Measurements from ENCODE around the gene VASN. TPM values are rescaled to one million over a fixed set of nuclear protein-coding genes. Genes with fewer than 3 reads are reported as not detected.

The VASN gene
- total RNA-seq, 1 donor from 2014 or later, result 0.67 TPM

GRCh38 chr16:4415538-4416199 is 44.0 kb downstream of the VASN start:
- H3K9me3 Mint-ChIP-seq (ENCODE audit: unreplicated experiment), result no peaks in the 10 kb centered on the region
- H3K36me3 Mint-ChIP-seq (ENCODE audit: low read depth, unreplicated experiment), result peaks cover 13% of the 10 kb centered on the region
- peak; percentile 14 for TF ChIP-seq CTCF (IDR thresholded peaks at IDR 0.05; ENCODE audit: unreplicated experiment)
- peaks cover 12% of the 10 kb centered on the region for H3K4me1 Mint-ChIP-seq (ENCODE audit: unreplicated experiment)
- peak; percentile 57 for DNase-seq (ENCODE audit: low spot score)
- H3K4me3 Mint-ChIP-seq (ENCODE audit: unreplicated experiment), result peak overlapping the region; percentile 96
- peak overlapping the region; percentile 88 for H3K27ac Mint-ChIP-seq (ENCODE audit: unreplicated experiment)
- H3K27me3 Mint-ChIP-seq (ENCODE audit: unreplicated experiment), result peaks cover 16% of the 10 kb centered on the region

GRCh38 chr16:4416200-4417032 is 44.8 kb downstream of the VASN start, which contains the start of gene CORO7:
CORO7 (minus strand) TSS chr16:4416596; CDS start chr16:4416518, 78 bp downstream.
- peak; percentile 7 for TF ChIP-seq CTCF (IDR thresholded peaks at IDR 0.05; ENCODE audit: unreplicated experiment)
- Mint-ChIP-seq H3K4me3 (ENCODE audit: unreplicated experiment) (peak within 1 kb of the TSS; percentile 96), H3K4me1 (ENCODE audit: unreplicated experiment) (peaks cover 12% of the 10 kb centered on the region), H3K27me3 (ENCODE audit: unreplicated experiment) (peaks cover 16% of the 10 kb centered on the region), H3K36me3 (ENCODE audit: low read depth, unreplicated experiment) (peaks cover 9% of the 10 kb centered on the region), H3K9me3 (ENCODE audit: unreplicated experiment) (no peaks in the 10 kb centered on the region), H3K27ac (ENCODE audit: unreplicated experiment) (peak within 1 kb of the TSS; percentile 88)
- peak; percentile 94 for DNase-seq (ENCODE audit: low spot score)

GRCh38 chr16:4419402-4419959 is 47.8 kb downstream of the VASN start:
- Mint-ChIP-seq H3K27me3 (ENCODE audit: unreplicated experiment) (peaks cover 16% of the 10 kb centered on the region), H3K36me3 (ENCODE audit: low read depth, unreplicated experiment) (peaks cover 5% of the 10 kb centered on the region), H3K4me3 (ENCODE audit: unreplicated experiment) (no peak overlapping the region), H3K27ac (ENCODE audit: unreplicated experiment) (no peak overlapping the region), H3K9me3 (ENCODE audit: unreplicated experiment) (no peaks in the 10 kb centered on the region), H3K4me1 (ENCODE audit: unreplicated experiment) (peaks cover 9% of the 10 kb centered on the region)
- TF ChIP-seq CTCF (IDR thresholded peaks at IDR 0.05; ENCODE audit: unreplicated experiment), result no peak
- DNase-seq (ENCODE audit: low spot score), result no peak

DNA sequence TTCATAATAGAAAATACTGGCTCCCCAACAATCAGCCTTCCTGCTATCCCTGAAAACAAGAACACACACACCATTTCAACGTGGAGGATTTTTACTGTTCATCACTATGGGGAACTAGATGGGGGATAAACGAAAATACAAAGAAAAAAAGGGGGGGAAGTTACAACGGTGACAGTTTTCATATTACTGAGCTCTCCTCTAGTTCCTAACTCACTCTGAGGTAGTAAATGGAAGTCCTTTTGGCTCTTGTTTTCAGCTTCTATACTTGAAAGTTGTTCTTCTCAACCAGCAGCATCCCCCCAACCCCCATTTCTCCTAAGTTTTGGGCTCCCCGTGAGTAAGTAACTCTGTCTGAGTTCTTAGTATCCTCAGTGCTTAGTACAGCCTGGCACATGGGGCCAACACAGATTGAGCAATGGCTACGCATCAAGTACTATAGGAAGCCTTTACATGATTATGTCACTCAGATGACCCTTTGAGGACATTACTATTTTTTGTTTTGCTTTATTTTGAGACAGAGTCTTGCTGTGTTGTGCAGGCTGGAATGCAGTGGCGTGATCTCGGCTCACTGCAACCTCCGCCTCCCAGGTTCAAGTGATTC is 49.0 kb downstream of the VASN start:
- H3K27me3 Mint-ChIP-seq (ENCODE audit: unreplicated experiment), result peaks cover 15% of the 10 kb centered on the region
- DNase-seq (ENCODE audit: low spot score), result no peak
- no peak overlapping the region for H3K4me3 Mint-ChIP-seq (ENCODE audit: unreplicated experiment)
- no peak overlapping the region for H3K27ac Mint-ChIP-seq (ENCODE audit: unreplicated experiment)
- peaks cover 6% of the 10 kb centered on the region for H3K4me1 Mint-ChIP-seq (ENCODE audit: unreplicated experiment)
- no peak for TF ChIP-seq CTCF (IDR thresholded peaks at IDR 0.05; ENCODE audit: unreplicated experiment)
- no peaks in the 10 kb centered on the region for H3K9me3 Mint-ChIP-seq (ENCODE audit: unreplicated experiment)
- H3K36me3 Mint-ChIP-seq (ENCODE audit: low read depth, unreplicated experiment), result no peaks in the 10 kb centered on the region

Data from endothelial cell (in vitro differentiated cells).